GM11168 (cell line): ENCODE measurements around the gene AFAP1L1.

Experiments
- in situ Hi-C: fragments of 300-500 bp; cut with MboI; formaldehyde crosslinking; loops from one replicate; pipeline ENCODE4 v1.12.0; 2022; ENCODE audit warnings: low sequenced_read_pairs; ENCODE audit not compliant: unreplicated experiment

Gene AFAP1L1

DNA sequence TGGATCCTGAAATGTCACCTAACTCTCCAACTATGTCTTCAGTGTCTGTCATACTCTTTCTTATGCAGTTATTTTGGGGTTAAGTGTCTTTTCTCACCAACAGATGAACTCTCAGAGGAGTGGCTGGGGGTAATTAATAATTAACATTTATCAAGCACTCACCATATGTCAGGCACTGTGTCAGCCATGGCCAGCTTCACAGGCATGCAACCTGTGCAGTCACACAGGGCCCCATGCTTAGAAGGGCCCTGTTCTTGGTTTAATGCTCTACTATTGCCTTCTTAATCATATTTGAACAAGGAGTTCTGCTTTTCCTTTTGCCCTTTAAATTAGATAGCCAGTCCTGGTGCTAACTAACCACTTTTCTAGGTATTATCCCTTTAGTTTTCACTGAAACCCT is 70.2 kb downstream of the AFAP1L1 start:
- in situ Hi-C loops = no loop called here

DNA sequence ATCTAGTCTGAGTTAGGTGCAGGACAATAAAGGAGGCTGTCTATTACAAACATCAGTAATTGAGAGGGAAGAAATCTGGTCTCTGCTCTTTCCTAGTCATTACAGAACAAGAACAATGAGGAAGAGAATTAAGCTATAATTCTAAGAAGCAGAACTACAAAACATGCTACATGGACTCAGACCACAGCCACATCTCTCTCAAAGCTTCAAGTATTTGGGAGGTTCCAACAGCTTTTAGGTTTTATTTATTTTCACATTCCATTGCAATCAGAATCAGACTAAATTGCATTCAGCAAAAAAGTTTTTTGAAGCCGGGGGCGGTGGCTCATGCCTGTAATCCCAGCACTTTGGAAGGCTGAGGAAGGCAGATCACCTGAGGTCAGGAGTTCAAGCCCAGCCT is 72.5 kb downstream of the AFAP1L1 start:
- in situ Hi-C loops = no loop called here

DNA sequence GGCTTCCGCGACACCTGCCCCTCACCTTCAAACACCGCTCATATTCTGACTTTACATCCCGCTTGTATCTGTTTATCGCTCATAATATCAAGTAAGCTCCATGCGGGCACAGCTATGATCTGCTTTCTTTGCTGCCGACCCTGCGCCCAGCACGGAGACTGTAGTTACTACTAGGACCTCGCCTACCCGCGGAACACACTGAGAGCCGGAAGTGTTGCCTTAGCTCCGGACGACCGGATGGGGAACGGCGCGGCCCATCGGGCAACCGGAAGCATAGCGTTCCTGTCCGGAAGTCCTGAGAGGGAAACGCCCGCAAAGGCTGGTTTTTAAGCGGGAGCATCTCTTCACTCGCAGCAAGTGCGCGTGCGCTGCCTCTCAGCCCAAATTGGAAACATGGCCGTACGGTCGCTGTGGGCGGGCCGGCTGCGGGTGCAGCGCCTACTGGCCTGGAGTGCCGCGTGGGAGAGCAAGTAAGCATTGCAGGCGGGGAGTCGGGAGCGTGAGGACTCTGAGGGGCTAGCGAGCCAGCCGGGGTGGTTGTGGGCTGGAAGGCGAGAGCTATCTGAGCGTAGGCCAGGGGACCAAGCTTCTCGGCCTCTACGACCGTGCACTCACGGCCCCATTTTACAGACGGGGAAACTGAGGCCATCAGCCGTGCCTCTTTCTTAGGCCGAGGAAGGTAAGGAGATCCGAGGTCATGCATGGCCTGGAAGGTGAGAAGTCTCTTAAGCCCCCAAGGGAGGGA is 73.7 kb downstream of the AFAP1L1 start, which contains the start of gene GRPEL2:
Gene GRPEL2 (plus strand): TSS at position 353 of the 745 bp plus-strand sequence. CDS start 41 bp downstream, at position 394.
- in situ Hi-C loops = no loop called here

DNA sequence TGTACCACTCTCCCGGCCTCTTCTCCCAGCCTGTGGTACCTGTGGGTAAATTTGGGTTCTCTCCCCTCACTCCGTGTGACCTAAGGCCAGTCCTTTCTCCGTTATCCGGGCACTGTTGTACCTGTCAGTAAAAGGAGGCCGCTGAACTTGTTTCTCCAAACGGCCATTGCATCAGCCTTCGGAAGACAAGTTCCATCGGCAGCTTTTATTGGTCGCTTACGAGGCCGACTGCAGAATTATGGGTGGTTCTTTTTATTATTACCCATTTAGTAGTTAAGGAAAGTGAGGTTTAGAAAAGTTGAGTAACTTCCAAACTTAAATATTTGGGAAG is 74.2 kb downstream of the AFAP1L1 start:
- in situ Hi-C loops = no loop called here

DNA sequence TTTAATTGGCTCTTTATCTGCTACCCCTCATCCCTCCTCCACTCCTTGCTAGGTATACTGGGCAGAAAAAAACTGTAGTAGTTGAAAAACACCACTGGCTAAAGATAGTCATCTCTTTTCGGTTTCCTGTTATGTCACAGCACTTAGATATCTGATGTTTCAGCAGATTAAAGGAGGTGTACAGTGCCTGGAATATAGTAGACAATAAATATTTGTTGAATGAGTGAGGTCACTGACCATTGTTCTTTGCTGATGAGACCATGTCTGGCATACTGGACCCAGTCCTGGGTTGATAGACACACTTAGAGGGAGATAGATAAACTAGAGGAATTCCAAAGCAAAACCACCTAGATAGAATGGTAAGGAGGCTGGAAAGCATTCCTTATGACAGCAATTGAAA is 76.9 kb downstream of the AFAP1L1 start:
- in situ Hi-C loops = no loop called here

DNA sequence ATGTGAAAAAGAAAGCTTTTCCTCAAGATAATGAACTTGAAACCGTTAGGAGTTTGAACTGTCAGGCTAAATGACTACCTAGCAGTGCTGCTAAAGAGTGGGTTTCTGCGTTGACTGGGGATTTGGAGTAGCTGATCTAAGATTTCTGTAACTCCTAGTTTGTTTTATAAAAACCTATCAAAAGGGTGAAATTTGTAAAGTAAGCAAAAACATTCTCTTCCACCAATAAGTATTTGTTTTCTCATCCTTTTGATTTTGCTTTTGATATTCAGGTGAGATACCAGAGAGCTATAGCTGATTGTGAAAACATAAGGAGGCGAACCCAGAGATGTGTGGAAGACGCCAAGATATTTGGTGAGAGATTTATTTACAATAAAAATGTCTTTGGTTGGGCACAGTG is 77.7 kb downstream of the AFAP1L1 start:
- in situ Hi-C loops = no loop called here

DNA sequence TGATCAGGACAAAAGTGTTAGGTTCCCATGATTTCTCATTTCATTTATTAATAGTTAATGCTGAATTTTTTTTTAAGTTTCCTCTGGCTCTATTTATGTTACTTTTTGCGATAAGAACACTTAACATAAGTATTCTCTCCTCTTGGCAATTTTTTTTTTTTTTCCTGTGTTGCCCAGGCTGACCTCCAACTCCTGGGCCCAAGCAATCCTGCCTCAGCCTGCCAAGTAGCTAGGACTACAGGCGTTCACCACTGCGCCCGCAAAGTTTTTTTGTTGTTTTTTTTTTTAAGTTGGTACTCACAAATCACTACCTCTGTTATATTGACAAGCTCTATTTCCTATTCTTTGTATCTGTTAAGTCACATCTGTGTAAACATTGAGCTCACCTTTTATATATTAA is 80.5 kb downstream of the AFAP1L1 start:
- in situ Hi-C loops = no loop called here

DNA sequence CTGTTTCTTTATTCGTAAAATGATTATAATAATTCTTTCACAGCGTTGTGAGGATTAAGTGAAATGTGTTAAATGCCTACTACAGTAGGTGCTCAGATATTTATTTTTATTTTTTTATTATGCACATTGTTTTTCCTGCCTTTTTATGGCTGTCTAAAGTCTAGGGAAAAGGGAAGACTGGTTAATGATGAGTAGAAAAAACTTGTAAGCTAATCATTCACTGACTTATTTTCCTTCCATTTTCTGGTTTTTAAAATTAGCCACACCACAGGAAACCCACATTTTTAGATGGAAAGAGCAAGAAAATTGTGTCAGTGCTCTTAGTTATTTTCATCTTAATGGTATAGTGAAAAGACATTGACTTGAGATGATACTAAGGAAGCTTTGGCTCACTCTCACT is 82.3 kb downstream of the AFAP1L1 start:
- in situ Hi-C loops = no loop called here

DNA sequence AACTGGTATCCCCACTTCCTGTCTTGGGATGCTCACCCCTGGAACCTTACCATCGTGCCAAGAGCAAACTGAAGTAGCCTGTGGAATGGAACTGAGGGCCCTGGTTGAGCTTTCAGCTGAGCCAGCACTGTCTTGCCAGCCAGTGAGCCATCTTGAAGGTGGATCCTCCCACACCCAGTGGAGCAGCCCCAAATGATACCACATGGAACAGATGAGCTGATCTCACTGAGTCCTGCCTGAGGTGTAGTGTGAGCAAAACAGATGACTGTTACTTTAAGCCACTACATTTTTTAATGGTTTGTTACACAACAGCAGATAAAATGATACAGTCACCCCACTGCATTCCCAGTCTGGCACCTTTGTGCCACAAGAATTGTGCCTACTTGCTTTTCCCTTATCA is 84.0 kb downstream of the AFAP1L1 start:
- in situ Hi-C loops = no loop called here

DNA sequence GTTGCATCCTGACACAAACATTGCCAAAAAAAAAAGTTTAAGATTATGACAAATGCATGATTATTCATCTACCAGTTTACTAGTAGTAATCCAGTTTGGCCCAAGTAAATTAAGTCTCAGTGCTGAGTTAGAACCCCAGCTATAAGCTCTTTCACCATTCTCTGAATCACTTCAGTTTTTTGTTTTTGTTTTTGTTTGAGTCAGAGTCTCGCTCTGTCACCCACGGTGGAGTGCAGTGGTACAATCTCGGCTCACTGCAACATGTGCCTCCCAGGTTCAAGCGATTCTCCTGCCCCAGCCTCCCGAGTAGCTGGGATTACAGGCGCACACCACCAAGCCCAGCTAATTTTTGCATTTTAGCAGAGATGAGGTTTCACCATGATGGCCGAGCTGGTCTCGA is 84.7 kb downstream of the AFAP1L1 start:
- in situ Hi-C loops = no loop called here

DNA sequence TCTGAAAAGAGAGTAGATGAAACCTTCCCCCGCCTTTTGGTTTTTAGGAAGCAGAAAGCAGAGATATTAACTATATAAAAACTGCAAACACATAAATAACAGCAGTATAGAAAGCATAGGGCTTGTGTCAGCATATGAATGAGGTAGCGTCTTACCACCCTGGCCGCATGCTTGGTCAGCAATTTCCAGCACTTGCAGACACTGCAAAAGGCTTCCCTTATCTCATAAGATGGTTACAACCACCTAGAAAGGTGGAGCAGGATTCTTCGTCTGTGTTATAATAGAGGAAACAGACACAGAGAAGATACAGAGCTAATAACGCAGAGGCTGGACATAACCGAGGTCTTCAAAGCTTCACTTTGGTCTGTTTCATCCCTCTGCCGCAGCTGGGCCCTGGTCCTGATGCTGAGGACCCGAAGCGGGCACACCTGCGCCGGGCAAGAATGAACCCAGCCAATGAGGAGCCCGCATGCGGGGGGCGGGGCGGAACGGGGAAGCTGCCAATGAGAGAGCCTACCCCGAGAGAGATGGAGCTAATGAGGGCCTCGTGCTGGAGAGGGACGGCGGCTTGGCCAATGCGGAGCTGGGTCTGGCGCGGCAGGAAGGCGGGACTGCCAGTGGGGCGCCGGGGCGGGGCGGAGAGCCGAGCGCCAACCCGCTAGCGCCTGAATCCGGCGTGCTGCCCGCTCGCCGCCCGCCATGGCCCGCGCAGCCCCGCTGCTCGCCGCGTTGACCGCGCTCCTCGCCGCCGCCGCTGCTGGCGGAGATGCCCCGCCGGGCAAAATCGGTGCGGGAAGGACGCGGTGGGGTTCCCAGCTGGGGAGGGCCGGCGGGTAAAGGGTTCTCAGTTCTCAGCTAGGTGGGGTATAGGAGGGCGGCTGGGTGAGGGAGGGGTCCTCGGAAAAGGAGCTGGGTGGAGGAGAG is 86.0 kb downstream of the AFAP1L1 start, which contains the start of gene PCYOX1L:
Gene PCYOX1L (plus strand): TSS at position 677 of the 924 bp plus-strand sequence. CDS start 23 bp downstream, at position 700.
- in situ Hi-C loops = no loop called here

DNA sequence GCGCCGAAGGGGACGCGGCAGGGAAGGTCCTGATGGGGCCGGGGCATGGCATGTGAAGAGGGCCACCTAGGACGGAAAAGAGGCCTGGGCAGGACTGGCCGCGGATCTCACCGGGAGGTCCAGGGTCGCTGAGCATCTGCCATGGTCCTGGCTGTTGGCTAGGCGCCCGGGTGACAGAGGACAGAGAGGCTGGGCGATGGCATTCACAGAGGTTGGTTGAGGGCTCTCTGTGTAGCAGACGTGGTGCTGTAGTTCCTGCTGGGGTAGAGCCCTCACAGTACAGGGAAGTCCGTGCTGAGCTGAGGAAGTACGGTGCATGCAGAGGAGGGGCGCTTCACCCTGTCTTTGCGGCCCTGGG is 86.6 kb downstream of the AFAP1L1 start:
- in situ Hi-C loops = no loop called here

DNA sequence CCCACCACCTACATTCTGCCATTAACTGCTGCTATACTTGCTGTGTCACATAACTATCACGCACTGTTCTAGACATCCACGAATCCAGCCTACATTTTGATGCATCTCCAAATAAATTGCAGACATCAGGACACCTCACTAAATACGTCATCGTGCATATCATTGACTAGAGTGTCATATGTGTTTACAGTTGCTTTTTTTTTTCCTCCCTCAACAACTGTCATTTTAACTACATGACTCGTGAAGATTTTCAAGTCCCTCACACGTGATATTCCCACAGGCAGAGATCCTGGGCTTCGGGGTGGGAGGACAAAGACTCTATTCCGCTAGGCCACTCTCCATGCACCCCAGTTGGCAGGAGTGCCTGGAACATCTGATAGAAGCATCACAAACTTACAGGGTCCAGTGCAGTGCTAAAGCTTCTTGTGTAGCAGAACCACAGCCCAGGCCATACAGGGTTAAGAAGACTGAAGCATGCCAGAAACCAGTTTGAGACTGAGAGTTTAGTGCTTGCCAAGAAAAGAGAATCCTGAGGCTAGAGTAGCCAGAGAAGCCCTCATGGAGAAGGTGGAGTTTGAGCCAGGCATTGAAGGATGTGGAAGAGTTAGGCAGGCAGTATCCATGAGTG is 87.3 kb downstream of the AFAP1L1 start:
- in situ Hi-C loops = no loop called here

DNA sequence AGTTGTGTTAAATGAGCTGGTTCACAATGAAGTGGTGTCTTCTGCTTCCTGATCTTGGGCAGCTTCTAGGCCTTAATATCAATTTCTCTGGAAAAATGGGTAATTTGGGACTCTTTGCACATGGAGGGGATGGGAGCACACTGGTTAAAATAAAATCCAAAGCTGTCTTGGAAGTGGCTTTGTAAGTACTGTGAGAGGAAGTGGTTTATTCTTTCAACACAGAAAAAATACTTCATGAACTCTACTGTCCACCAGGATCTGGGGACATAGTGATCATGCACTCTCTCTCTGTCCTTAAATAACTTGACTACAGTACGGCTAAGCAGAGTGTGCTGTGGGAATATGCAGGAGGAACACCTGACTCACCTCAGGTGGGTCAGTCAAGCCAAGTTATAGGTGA is 88.6 kb downstream of the AFAP1L1 start:
- in situ Hi-C loops = no loop called here

DNA sequence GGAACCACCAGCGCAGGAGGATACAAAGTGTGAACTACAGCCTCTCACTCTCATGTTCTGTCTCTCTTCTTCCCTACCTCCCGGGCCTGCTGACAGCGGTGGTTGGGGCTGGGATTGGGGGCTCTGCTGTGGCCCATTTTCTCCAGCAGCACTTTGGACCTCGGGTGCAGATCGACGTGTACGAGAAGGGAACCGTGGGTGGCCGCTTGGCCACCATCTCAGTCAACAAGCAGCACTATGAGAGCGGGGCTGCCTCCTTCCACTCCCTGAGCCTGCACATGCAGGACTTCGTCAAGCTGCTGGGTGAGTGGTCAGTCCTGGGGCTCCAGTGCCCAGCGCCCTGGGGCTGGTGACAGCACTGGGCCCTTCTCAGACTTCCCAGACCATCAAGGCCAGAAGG is 90.9 kb downstream of the AFAP1L1 start:
- in situ Hi-C loops = no loop called here

DNA sequence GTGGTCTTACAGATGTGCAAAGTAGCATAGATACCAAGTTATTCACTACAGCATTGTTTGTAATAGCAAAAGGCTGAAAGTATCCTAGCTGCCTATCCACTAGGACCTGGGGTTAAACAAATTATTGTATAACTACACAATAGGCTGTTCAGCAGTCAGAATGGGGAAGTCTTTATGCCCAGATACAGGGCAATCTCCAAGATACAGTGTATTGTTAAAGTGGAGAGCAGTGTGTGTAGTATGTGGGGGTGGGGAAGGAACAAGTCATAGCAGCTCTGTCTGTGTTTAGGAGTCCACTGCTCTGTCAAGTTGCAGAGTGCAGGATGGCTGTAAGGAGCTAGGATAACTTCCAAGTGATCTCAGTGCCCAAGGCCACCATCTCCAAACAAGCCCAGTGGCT is 91.7 kb downstream of the AFAP1L1 start:
- in situ Hi-C loops = no loop called here

DNA sequence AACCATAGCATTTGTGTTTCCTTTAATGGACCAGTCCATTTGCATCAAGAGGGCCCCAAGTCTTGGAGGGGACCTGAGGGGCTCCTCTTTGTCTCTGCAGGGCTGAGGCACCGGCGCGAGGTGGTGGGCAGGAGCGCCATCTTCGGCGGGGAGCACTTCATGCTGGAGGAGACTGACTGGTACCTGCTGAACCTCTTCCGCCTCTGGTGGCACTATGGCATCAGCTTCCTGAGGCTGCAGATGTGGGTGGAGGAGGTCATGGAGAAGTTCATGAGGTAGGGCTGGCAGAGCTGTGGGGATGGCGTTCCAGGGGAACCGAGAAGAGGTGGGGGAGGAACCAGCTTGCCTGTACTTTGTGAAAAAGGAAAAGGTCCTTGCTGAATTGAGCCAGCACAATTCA is 92.3 kb downstream of the AFAP1L1 start:
- in situ Hi-C loops = no loop called here

DNA sequence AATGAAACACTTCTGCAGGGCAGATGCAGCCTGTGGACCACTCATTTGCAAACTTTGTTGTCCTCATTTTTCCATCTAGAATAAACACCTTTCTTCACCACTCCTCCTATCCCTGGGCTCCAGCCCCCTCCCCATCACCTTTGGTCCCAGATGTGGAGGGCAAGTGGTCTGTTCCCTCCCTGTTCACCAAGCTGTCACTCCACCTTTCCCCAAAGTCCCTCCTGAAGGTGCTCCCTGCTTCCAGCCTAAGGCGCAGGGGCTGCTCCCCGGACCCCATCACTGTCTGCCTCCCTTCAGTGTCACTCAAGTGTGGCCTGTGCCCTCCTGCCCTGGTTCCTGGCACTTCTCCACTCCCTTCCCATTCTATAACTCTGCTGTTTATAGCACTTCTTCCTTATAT is 93.1 kb downstream of the AFAP1L1 start:
- in situ Hi-C loops = no loop called here

DNA sequence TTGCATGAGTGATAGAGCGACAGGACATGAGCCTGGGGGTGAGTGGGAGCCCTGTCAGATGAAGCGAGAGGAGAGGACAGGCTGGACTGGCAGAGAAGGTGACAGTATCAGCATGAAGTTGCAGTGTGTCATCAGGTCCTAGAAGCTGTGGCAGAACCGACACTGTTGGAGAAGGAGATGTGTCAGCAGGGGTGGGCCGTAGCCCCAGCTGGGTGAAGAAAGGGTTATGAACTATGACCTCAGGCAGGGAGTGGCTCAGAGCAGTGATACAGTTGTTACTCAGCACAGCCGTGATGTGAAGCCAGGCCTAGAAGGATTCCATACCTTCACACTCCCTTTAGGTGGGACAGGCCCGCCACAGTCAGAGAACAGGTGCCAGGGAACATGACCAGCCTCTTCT is 93.8 kb downstream of the AFAP1L1 start:
- in situ Hi-C loops = no loop called here

DNA sequence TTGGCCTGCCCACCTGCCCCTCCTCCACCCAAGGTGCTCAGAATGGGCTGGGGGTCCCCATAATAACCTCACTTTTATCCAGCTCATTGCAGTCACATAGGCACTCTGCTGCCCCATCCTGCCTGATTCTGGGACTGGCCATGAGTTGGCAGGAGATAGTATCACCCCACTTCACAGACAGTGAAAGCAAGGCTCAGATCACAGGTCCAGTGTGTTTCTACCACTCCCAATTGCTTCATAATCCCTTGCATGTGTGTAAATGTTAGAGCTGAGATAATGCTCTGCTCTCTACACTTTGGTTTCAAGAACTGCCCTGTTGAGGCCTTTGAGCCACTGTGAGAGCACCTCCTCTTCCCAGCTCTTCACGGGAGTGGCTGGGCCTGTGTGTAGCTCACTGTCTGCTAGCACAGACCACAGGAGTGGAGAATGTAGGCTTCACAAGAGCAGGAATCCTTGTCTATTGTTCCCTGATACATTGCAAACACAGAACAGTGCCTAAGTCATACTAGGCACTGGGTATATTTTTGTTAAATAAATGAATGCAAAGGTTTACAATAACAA is 94.6 kb downstream of the AFAP1L1 start:
- in situ Hi-C loops = no loop called here
